HUES48 (cell line): ENCODE results near the gene TNFRSF18.
"Not testable (repeated sequence)": the region's sequence is repeated elsewhere in the genome, so short reads cannot be mapped to it uniquely, and the experiment has no call there.

Source experiments
- H3K27ac ChIP-seq: one replicate; pipeline ENCODE4 v1.7.0; 2013; ENCODE audit warnings: low read depth, low read length, inconsistent platforms
- H3K27me3 ChIP-seq: 2 replicates; pipeline ENCODE4 v1.6.1; 2013; ENCODE audit warnings: mild to moderate bottlenecking, low read length; ENCODE audit not compliant: control insufficient read depth, insufficient read depth
- H3K36me3 ChIP-seq: 2 replicates; pipeline ENCODE4 v1.6.1; 2013; ENCODE audit warnings: low read length; ENCODE audit not compliant: control insufficient read depth, insufficient read depth
- H3K4me1 ChIP-seq: 2 replicates; pipeline ENCODE4 v1.6.1; 2013; ENCODE audit warnings: mild to moderate bottlenecking, low read length; ENCODE audit not compliant: control insufficient read depth, insufficient read depth
- H3K4me3 ChIP-seq: 2 replicates; pipeline ENCODE4 v1.5.1; 2013; ENCODE audit warnings: mild to moderate bottlenecking, low read depth, low read length
- H3K9ac ChIP-seq: 2 replicates; pipeline ENCODE4 v1.6.1; 2013; ENCODE audit warnings: mild to moderate bottlenecking, low read depth, low read length, moderate library complexity
- H3K9me3 ChIP-seq: 2 replicates; pipeline ENCODE4 v1.6.1; 2013; ENCODE audit warnings: low read length; ENCODE audit not compliant: control insufficient read depth, insufficient read depth

TNFRSF18 gene

GRCh38 chr1:1177452-1178206 lies 28.8 kb downstream of the TNFRSF18 start:
- H3K27ac ChIP-seq, result no peak overlapping the region
- H3K36me3 ChIP-seq, result no peaks in the 10 kb centered on the region
- H3K9ac ChIP-seq, result no peak overlapping the region
- H3K4me3 ChIP-seq, result no peak overlapping the region
- no peaks in the 10 kb centered on the region; the same call in 1 of the 2 replicates for H3K27me3 ChIP-seq
- H3K9me3 ChIP-seq, result no peaks in the 10 kb centered on the region
- peaks cover 12% of the 10 kb centered on the region for H3K4me1 ChIP-seq

- Histone ChIP-seq H3K4me3 (no peak overlapping the region), H3K27me3 (no peaks in the 10 kb centered on the region; the same call in 1 of the 2 replicates), H3K9ac (no peak overlapping the region), H3K27ac (no peak overlapping the region), H3K36me3 (no peaks in the 10 kb centered on the region), H3K4me1 (peaks cover 12% of the 10 kb centered on the region), H3K9me3 (no peaks in the 10 kb centered on the region)
Measured at GRCh38 chr1:1176931-1177330, 29.5 kb downstream of the TNFRSF18 start.

GRCh38 chr1:1176063-1176761 lies 30.2 kb downstream of the TNFRSF18 start:
- peaks cover 12% of the 10 kb centered on the region for H3K4me1 ChIP-seq
- not testable (repeated sequence) for H3K4me3 ChIP-seq, H3K27ac ChIP-seq, H3K9ac ChIP-seq, H3K9me3 ChIP-seq, H3K36me3 ChIP-seq, H3K27me3 ChIP-seq

GRCh38 chr1:1175221-1176062 lies 30.9 kb downstream of the TNFRSF18 start:
- no peaks in the 10 kb centered on the region for H3K9me3 ChIP-seq
- peaks cover 12% of the 10 kb centered on the region for H3K4me1 ChIP-seq
- no peaks in the 10 kb centered on the region for H3K36me3 ChIP-seq
- H3K27ac ChIP-seq, result no peak overlapping the region
- no peaks in the 10 kb centered on the region; the same call in 1 of the 2 replicates for H3K27me3 ChIP-seq
- H3K9ac ChIP-seq, result no peak overlapping the region
- no peak overlapping the region for H3K4me3 ChIP-seq

GRCh38 chr1:1173793-1174415 lies 32.5 kb downstream of the TNFRSF18 start, which contains the start of gene TTLL10:
Gene TTLL10 (plus strand): TSS chr1:1173880. CDS start chr1:1179216, 5,336 bp downstream.
- Histone ChIP-seq H3K9me3 (no peaks in the 10 kb centered on the region), H3K4me3 (no peak within 1 kb of the TSS; the same call in 1 of the 2 replicates), H3K9ac (no peak within 1 kb of the TSS), H3K36me3 (no peaks in the 10 kb centered on the region), H3K27me3 (no peaks in the 10 kb centered on the region; the same call in 1 of the 2 replicates), H3K27ac (no peak within 1 kb of the TSS), H3K4me1 (peaks cover 12% of the 10 kb centered on the region)

- H3K36me3 ChIP-seq, result no peaks in the 10 kb centered on the region
- no peaks in the 10 kb centered on the region for H3K9me3 ChIP-seq
- H3K27ac ChIP-seq, result no peak overlapping the region
- peaks cover 12% of the 10 kb centered on the region for H3K4me1 ChIP-seq
- H3K27me3 ChIP-seq, result no peaks in the 10 kb centered on the region; the same call in 1 of the 2 replicates
- H3K4me3 ChIP-seq, result no peak overlapping the region; the same call in 1 of the 2 replicates
- H3K9ac ChIP-seq, result no peak overlapping the region
Measured at GRCh38 chr1:1173061-1173792, 33.2 kb downstream of the TNFRSF18 start.

- no peak overlapping the region for H3K4me3 ChIP-seq
- no peak overlapping the region for H3K9ac ChIP-seq
- H3K4me1 ChIP-seq, result peaks cover 9% of the 10 kb centered on the region
- no peak overlapping the region for H3K27ac ChIP-seq
- H3K27me3 ChIP-seq, result no peaks in the 10 kb centered on the region; the same call in 1 of the 2 replicates
- no peaks in the 10 kb centered on the region for H3K36me3 ChIP-seq
- H3K9me3 ChIP-seq, result no peaks in the 10 kb centered on the region
Measured at GRCh38 chr1:1171546-1172340, 34.6 kb downstream of the TNFRSF18 start.

GRCh38 chr1:1171161-1171545 lies 35.2 kb downstream of the TNFRSF18 start:
- Histone ChIP-seq H3K9me3 (no peaks in the 10 kb centered on the region), H3K27ac (no peak overlapping the region), H3K36me3 (no peaks in the 10 kb centered on the region), H3K4me1 (peaks cover 5% of the 10 kb centered on the region; the same call in 1 of the 2 replicates), H3K4me3 (no peak overlapping the region), H3K9ac (no peak overlapping the region), H3K27me3 (no peaks in the 10 kb centered on the region; the same call in 1 of the 2 replicates)

- H3K27ac ChIP-seq, result no peak overlapping the region
- no peaks in the 10 kb centered on the region for H3K36me3 ChIP-seq
- H3K4me1 ChIP-seq, result peaks cover 5% of the 10 kb centered on the region; the same call in 1 of the 2 replicates
- no peaks in the 10 kb centered on the region for H3K9me3 ChIP-seq
- no peak overlapping the region for H3K9ac ChIP-seq
- H3K27me3 ChIP-seq, result no peaks in the 10 kb centered on the region
- no peak overlapping the region for H3K4me3 ChIP-seq
Measured at GRCh38 chr1:1170215-1171091, 35.9 kb downstream of the TNFRSF18 start.
